Fibroblast of gingiva (primary cell): Measurements from ENCODE around the gene SOBP.

Source experiments
- DNase-seq: peaks from one replicate; pipeline ENCODE4 v3.0.0-alpha.2; 2011; ENCODE audit warnings: low read depth

Gene SOBP

GRCh38 chr6:107554326-107554725 is 64.4 kb downstream of the SOBP start:
- DNase-seq, result no peak

GRCh38 chr6:107554918-107555317 is 65.0 kb downstream of the SOBP start:
- DNase-seq, result no peak

GRCh38 chr6:107555449-107555848 is 65.5 kb downstream of the SOBP start:
- DNase-seq, result no peak

- DNase-seq, result no peak
Observed at GRCh38 chr6:107556082-107556481, 66.2 kb downstream of the SOBP start.

- no peak for DNase-seq
Observed at GRCh38 chr6:107557698-107558097, 67.8 kb downstream of the SOBP start.

- DNase-seq, result peak; percentile 8
Observed at GRCh38 chr6:107560657-107561056, 70.7 kb downstream of the SOBP start.

- DNase-seq, result no peak
Observed at GRCh38 chr6:107561306-107561705, 71.4 kb downstream of the SOBP start.

- DNase-seq, result no peak
Observed at GRCh38 chr6:107563694-107564588, 74.0 kb downstream of the SOBP start.

- no peak for DNase-seq
Observed at GRCh38 chr6:107564589-107564951, 74.7 kb downstream of the SOBP start.

- DNase-seq, result no peak
Observed at GRCh38 chr6:107565165-107565723, 75.3 kb downstream of the SOBP start.

GRCh38 chr6:107567643-107568042 is 77.7 kb downstream of the SOBP start:
- no peak for DNase-seq

GRCh38 chr6:107569473-107569872 is 79.6 kb downstream of the SOBP start:
- DNase-seq, result no peak

GRCh38 chr6:107571354-107571753 is 81.4 kb downstream of the SOBP start:
- no peak for DNase-seq

GRCh38 chr6:107572886-107573285 is 83.0 kb downstream of the SOBP start:
- no peak for DNase-seq

- no peak for DNase-seq
Observed at GRCh38 chr6:107574856-107575255, 84.9 kb downstream of the SOBP start.

GRCh38 chr6:107576852-107577251 is 86.9 kb downstream of the SOBP start:
- no peak for DNase-seq

GRCh38 chr6:107578642-107579341 is 88.9 kb downstream of the SOBP start:
- DNase-seq, result no peak

- no peak for DNase-seq
Observed at GRCh38 chr6:107579456-107580056, 89.6 kb downstream of the SOBP start.

GRCh38 chr6:107582086-107582485 is 92.2 kb downstream of the SOBP start:
- DNase-seq, result no peak

- DNase-seq, result no peak
Observed at GRCh38 chr6:107584726-107585125, 94.8 kb downstream of the SOBP start.

- no peak for DNase-seq
Observed at GRCh38 chr6:107585815-107586435, 96.0 kb downstream of the SOBP start.

GRCh38 chr6:107587451-107587850 is 97.5 kb downstream of the SOBP start:
- DNase-seq, result no peak
